A673 (cell line): ENCODE results near the gene ENOX1. TPM values are rescaled to one million over a fixed set of nuclear protein-coding genes. Genes with fewer than 3 reads are reported as not detected.

Source experiments
- BruUV-seq: library from RNA; stranded (reverse); fragments of 400-500 nt; replicated peaks from 2 replicates; lab custom pipeline; 2021; lab: Mats Ljungman, UMichigan
- CTCF ChIA-PET: fragments of 300-600 bp; sonication (Branson Sonifier 250); formaldehyde crosslinking; loops from one replicate; lab custom pipeline; 2022; ENCODE audit warnings: antibody characterized with exemption; lab: Charles Lee
- POLR2A ChIA-PET: fragments of 300-600 bp; sonication (Branson Sonifier 250); formaldehyde crosslinking; loops from one replicate; lab custom pipeline; 2022; ENCODE audit warnings: antibody characterized with exemption; ENCODE audit not compliant: low non-redundant PET; lab: Charles Lee
- DNase-seq: peaks from one replicate; pipeline ENCODE4 v3.0.0-alpha.2; 2015; ENCODE audit warnings: low spot score
- H3K27ac ChIP-seq: fragments of 200-600 bp; sonication (generic); 2 replicates; pipeline ENCODE4 v1.5.1; 2016; ENCODE audit warnings: mixed run types, low read depth, mild to moderate bottlenecking, mixed read lengths, antibody characterized with exemption, low read length; ENCODE audit not compliant: poor library complexity, severe bottlenecking
- H3K27me3 ChIP-seq: fragments of 200-600 bp; sonication (generic); replicated peaks from 2 replicates; pipeline ENCODE4 v1.6.1; 2017; ENCODE audit warnings: mixed run types, low read depth, mild to moderate bottlenecking, mixed read lengths, antibody characterized with exemption, low read length; ENCODE audit not compliant: insufficient read depth, poor library complexity
- H3K36me3 ChIP-seq: fragments of 200-600 bp; sonication (generic); 2 replicates; pipeline ENCODE4 v1.6.1; 2016; ENCODE audit warnings: mixed run types, mild to moderate bottlenecking, mixed read lengths, antibody characterized with exemption, low read length; ENCODE audit not compliant: insufficient read depth, poor library complexity, severe bottlenecking
- H3K4me1 ChIP-seq: fragments of 200-600 bp; sonication (generic); 2 replicates; pipeline ENCODE4 v1.6.1; 2017; ENCODE audit warnings: mixed run types, mild to moderate bottlenecking, mixed read lengths, antibody characterized with exemption, low read length; ENCODE audit not compliant: insufficient read depth, poor library complexity, severe bottlenecking
- H3K4me3 ChIP-seq: fragments of 200-600 bp; sonication (generic); 2 replicates; pipeline ENCODE4 v1.5.1; 2016; ENCODE audit warnings: low read depth, mixed run types, mild to moderate bottlenecking, mixed read lengths, low read length; ENCODE audit not compliant: poor library complexity, severe bottlenecking
- H3K9me3 ChIP-seq: fragments of 200-600 bp; sonication (generic); 2 replicates; pipeline ENCODE4 v1.6.1; 2016; ENCODE audit warnings: mixed run types, low read depth, mild to moderate bottlenecking, mixed read lengths, antibody characterized with exemption, low read length; ENCODE audit not compliant: poor library complexity, severe bottlenecking
- CTCF ChIP-seq: fragments of 300-800, 200-600 bp; sonication (generic); conservative IDR thresholded peaks from 2 replicates; pipeline ENCODE4 v1.5.1; 2017; ENCODE audit warnings: low read depth, mild to moderate bottlenecking, antibody characterized with exemption, low read length, moderate library complexity, mixed read lengths
- EZH2 ChIP-seq: fragments of 200-600 bp; sonication (generic); IDR thresholded peaks from 2 replicates; pipeline ENCODE4 v1.6.1; 2017; ENCODE audit warnings: borderline replicate concordance, low read depth, mild to moderate bottlenecking, mixed read lengths, antibody characterized with exemption, low read length; ENCODE audit not compliant: poor library complexity, severe bottlenecking
- intact Hi-C: fragments of 100-400 bp; cut with micrococcal nuclease; formaldehyde crosslinking; loops from one replicate; pipeline ENCODE4 v1.10.0; 2022; ENCODE audit not compliant: unreplicated experiment
- total RNA-seq: library from RNA; stranded (reverse); gene quantifications from 2 replicates; pipeline ENCODE4 v1.2.3, GENCODE V29; 2021

Gene ENOX1
- total RNA-seq, 1 experiment from 2014 or later: 4.4 TPM

DNA sequence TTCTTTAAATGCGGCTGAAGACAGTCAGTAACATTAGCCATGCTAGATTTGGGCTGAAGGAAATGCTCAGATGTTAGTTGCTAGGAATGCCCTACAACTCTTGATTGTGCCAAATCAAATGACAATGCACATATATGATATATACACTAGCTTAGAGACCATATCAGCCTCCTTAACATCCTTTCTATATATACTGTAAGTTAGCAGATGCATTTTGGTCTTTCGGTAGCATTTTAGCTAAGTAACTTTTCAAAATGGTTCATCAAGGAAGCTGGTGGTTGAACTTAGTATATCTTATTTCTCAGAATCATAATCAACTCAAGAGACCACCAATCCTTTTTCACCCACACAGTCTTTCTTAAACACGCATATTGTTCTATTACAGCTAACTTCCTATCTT lies 14.1 kb upstream of the ENOX1 start:
- BruUV-seq: no TSS peak
- TF ChIP-seq EZH2 (no peak), CTCF (no peak)
- no peak overlapping the region for H3K27ac ChIP-seq
- no peak overlapping the region for H3K4me3 ChIP-seq
- no peak for DNase-seq
- no peaks in the 10 kb centered on the region for H3K4me1 ChIP-seq
- no peaks in the 10 kb centered on the region for H3K27me3 ChIP-seq
- H3K9me3 ChIP-seq: no peaks in the 10 kb centered on the region
- no peaks in the 10 kb centered on the region for H3K36me3 ChIP-seq
- intact Hi-C loops: loop anchor here (5.0 to 10.0 kb wide), 3 partner anchors 606 to 1204 kb away; no protein-coding TSS in a partner anchor
- CTCF ChIA-PET: no interaction called here
- POLR2A ChIA-PET: interaction anchor here (0.6 kb wide), 1 partner anchor 10 kb away, joined by 4 read pairs; no protein-coding TSS in a partner anchor

DNA sequence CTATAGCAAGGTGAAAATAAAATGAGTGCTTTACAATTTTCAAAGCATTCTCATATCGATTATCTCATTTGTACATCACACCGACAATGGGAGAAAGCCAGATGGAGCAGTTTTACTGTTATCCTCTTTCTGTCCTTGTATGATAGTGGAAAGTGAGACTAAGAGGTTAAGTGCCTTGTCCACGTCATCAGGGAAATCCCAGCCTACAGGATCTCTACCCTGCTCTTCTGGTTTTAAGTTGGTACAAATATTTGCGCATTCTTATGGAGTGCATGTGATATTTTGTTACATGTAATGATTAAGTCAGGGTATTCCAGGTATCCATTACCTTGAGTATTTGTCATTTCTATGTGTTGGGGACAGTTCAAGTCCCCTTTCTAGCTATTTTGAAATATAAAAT lies 12.4 kb upstream of the ENOX1 start:
- intact Hi-C loops: no loop called here
- POLR2A ChIA-PET: no interaction called here
- DNase-seq: no peak
- no peak for TF ChIP-seq EZH2
- no peak for TF ChIP-seq CTCF
- no peaks in the 10 kb centered on the region for H3K9me3 ChIP-seq
- no peak overlapping the region for H3K27ac ChIP-seq
- no TSS peak for BruUV-seq
- H3K4me3 ChIP-seq: no peak overlapping the region
- CTCF ChIA-PET: no interaction called here
- H3K27me3 ChIP-seq: no peaks in the 10 kb centered on the region
- no peaks in the 10 kb centered on the region for H3K4me1 ChIP-seq
- H3K36me3 ChIP-seq: no peaks in the 10 kb centered on the region

DNA sequence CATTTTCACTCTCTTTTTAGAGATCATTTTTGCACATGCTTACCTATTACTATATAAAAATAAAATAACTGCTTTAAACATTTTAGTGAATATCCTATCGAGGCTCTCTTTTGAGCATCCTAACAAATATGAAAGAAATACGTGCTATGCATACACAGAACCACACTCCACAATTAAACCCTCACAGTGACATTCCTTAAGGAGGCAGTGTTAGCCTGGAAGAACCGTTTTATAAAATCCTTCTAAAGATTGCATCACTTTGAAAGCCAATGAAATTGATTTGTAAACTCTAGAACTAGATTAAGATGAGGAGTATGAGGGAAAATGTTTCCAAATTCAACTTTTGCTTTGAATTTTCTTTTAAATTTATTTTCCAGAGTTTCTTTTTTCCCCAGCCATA lies 11.1 kb upstream of the ENOX1 start:
- no peaks in the 10 kb centered on the region for H3K9me3 ChIP-seq
- ChIA-PET CTCF (no interaction called here), POLR2A (no interaction called here)
- DNase-seq: no peak
- H3K36me3 ChIP-seq: no peaks in the 10 kb centered on the region
- intact Hi-C loops: no loop called here
- no peaks in the 10 kb centered on the region for H3K4me1 ChIP-seq
- no peak for TF ChIP-seq EZH2
- no peak; the same call in 1 of the 2 replicates for TF ChIP-seq CTCF
- H3K27ac ChIP-seq: no peak overlapping the region
- no peaks in the 10 kb centered on the region for H3K27me3 ChIP-seq
- no TSS peak for BruUV-seq
- H3K4me3 ChIP-seq: no peak overlapping the region
